ENCODE measurements around the gene MEG3.

DNA sequence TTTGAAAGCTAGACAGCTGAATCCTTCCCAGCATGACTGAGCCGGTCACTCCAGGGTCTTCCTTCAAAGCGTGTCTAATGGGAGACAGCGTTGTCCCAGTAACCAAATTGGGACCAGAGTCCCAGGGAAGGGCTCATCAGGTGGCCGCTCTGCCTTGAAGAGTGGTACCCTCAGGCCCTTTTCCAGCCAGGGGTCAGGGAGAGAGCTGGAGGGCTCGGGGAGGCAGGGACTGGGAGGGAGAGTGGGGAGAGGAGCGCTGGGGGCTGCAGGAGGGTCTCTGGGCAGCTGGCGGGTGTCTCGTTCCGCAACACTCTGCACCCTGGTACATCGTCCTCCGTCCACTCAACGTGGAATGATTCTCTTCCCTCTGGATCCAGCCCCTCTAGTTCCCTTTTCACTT, 79.2 kb downstream of the MEG3 start:
- TF ChIP-seq CTCF (conservative IDR thresholded peaks at IDR 0.05; ENCODE audit: low read length) = no peak
- TF ChIP-seq EZH2phosphoT487 (IDR thresholded peaks at IDR 0.05; ENCODE audit: borderline replicate concordance, low read depth, low read length) = no peak

All from OCI-LY7 (cell line).